IMR-90 (cell line): ENCODE data around the gene REV3L. TPM values are rescaled to one million over a fixed set of nuclear protein-coding genes. Genes with fewer than 3 reads are reported as not detected.

Experiments used
- ATAC-seq: fragments of 200-7000 bp; cut with Tn5 transposase; 2 replicates; pipeline ENCODE4 v1.9.1; 2020; ENCODE audit warnings: low read depth, mild to moderate bottlenecking, moderate library complexity
- BruUV-seq: library from RNA; stranded (reverse); fragments of 400-500 nt; replicated peaks from 2 replicates; lab custom pipeline; 2021; lab: Mats Ljungman, UMichigan
- CTCF ChIA-PET: fragments of 300-600 bp; formaldehyde crosslinking; extraction: SDS; loops from one replicate; lab custom pipeline; 2021; ENCODE audit warnings: antibody characterized with exemption; lab: Yijun Ruan, JAX
- POLR2A ChIA-PET: fragments of 300-600 bp; sonication (Branson Sonifier 250); formaldehyde crosslinking; loops from one replicate; lab custom pipeline; 2022; ENCODE audit warnings: antibody characterized with exemption; ENCODE audit not compliant: unreplicated experiment; lab: Charles Lee
- DNase-seq: peaks from one replicate; pipeline ENCODE4 v3.0.0; 2013
- H2AFZ ChIP-seq: replicated peaks from 2 replicates; pipeline ENCODE3; 2013; ENCODE audit warnings: low read length, mild to moderate bottlenecking; ENCODE audit not compliant: poor library complexity
- H2AK5ac ChIP-seq: 2 replicates; pipeline ENCODE4 v1.6.1; 2013; ENCODE audit warnings: low read depth, low read length, inconsistent platforms
- H2AK9ac ChIP-seq: replicated peaks from 2 replicates; pipeline ENCODE3; 2013; ENCODE audit warnings: mild to moderate bottlenecking, low read depth, low read length, moderate library complexity; ENCODE audit not compliant: poor library complexity
- H2BK120ac ChIP-seq: 2 replicates; pipeline ENCODE4 v1.6.1; 2013; ENCODE audit warnings: low read depth, low read length, inconsistent platforms
- H2BK15ac ChIP-seq: 3 replicates; pipeline ENCODE4 v1.6.1; 2013; ENCODE audit warnings: low read depth, low read length, inconsistent platforms
- H2BK20ac ChIP-seq: 2 replicates; pipeline ENCODE4 v1.6.1; 2013; ENCODE audit warnings: low read depth, mild to moderate bottlenecking, inconsistent platforms, low read length, moderate library complexity
- H2BK5ac ChIP-seq: 2 replicates; pipeline ENCODE4 v1.6.1; 2013; ENCODE audit warnings: mild to moderate bottlenecking, low read depth, low read length, inconsistent platforms; ENCODE audit not compliant: poor library complexity, severe bottlenecking
- H3K14ac ChIP-seq: replicated peaks from 2 replicates; pipeline ENCODE4 v1.6.1; 2013; ENCODE audit warnings: low read depth, low read length, inconsistent platforms
- H3K18ac ChIP-seq: 2 replicates; pipeline ENCODE4 v1.6.1; 2013; ENCODE audit warnings: low read depth, low read length, control low read depth
- H3K23ac ChIP-seq: 2 replicates; pipeline ENCODE4 v1.6.1; 2013; ENCODE audit warnings: low read depth, low read length, inconsistent platforms
- H3K27ac ChIP-seq: 2 replicates; pipeline ENCODE4 v1.5.1; 2013; ENCODE audit warnings: mild to moderate bottlenecking, control low read depth, low read length; ENCODE audit not compliant: insufficient read depth
- H3K27me3 ChIP-seq: 2 replicates; pipeline ENCODE4 v1.6.1; 2013; ENCODE audit warnings: low read length; ENCODE audit not compliant: control insufficient read depth, insufficient read depth
- H3K36me3 ChIP-seq: 2 replicates; pipeline ENCODE4 v1.6.1; 2013; ENCODE audit warnings: low read length, mixed read lengths; ENCODE audit not compliant: control insufficient read depth, insufficient read depth
- H3K4ac ChIP-seq: 2 replicates; pipeline ENCODE4 v1.6.1; 2013; ENCODE audit warnings: low read depth, low read length, inconsistent platforms
- H3K4me1 ChIP-seq: 2 replicates; pipeline ENCODE4 v1.6.1; 2013; ENCODE audit warnings: low read length, mixed read lengths; ENCODE audit not compliant: control insufficient read depth, insufficient read depth
- H3K4me2 ChIP-seq: 2 replicates; pipeline ENCODE4 v1.6.1; 2013; ENCODE audit warnings: low read depth, mild to moderate bottlenecking, control low read depth, low read length, moderate library complexity
- H3K4me3 ChIP-seq: 2 replicates; pipeline ENCODE4 v1.5.1; 2013; ENCODE audit warnings: low read depth, mild to moderate bottlenecking, control low read depth, low read length, moderate library complexity; ENCODE audit not compliant: insufficient read depth
- H3K56ac ChIP-seq: 2 replicates; pipeline ENCODE4 v1.6.1; 2013; ENCODE audit warnings: low read length, inconsistent platforms; ENCODE audit not compliant: insufficient read depth; ENCODE audit errors: extremely low read depth
- H3K79me1 ChIP-seq, 2 experiments: 2 replicates each; pipeline ENCODE4 v1.6.1; 2013; ENCODE audit warnings: low read length in 2 of 2, inconsistent platforms in 1 of 2, low read depth in 1 of 2
- H3K9ac ChIP-seq: 2 replicates; pipeline ENCODE4 v1.6.1; 2013; ENCODE audit warnings: low read depth, low read length, control low read depth
- H3K9me1 ChIP-seq: 2 replicates; pipeline ENCODE4 v1.6.1; 2013; ENCODE audit warnings: low read length, inconsistent platforms; ENCODE audit not compliant: insufficient read depth
- H3K9me3 ChIP-seq: 2 replicates; pipeline ENCODE4 v1.6.1; 2013; ENCODE audit warnings: low read length; ENCODE audit not compliant: control insufficient read depth, insufficient read depth
- H4K20me1 ChIP-seq: 2 replicates; pipeline ENCODE4 v1.6.1; 2013; ENCODE audit warnings: low read length, inconsistent platforms; ENCODE audit not compliant: insufficient read depth
- H4K5ac ChIP-seq: 2 replicates; pipeline ENCODE4 v1.6.1; 2013; ENCODE audit warnings: mild to moderate bottlenecking, low read depth, low read length, control low read depth
- H4K8ac ChIP-seq, 2 experiments: 2 replicates each; pipeline ENCODE4 v1.6.1; 2013; ENCODE audit warnings: low read depth in 2 of 2, low read length in 2 of 2, control low read depth in 1 of 2, inconsistent platforms in 1 of 2
- H4K91ac ChIP-seq: 2 replicates; pipeline ENCODE4 v1.6.1; 2013; ENCODE audit warnings: low read depth, low read length, inconsistent platforms; ENCODE audit not compliant: insufficient read depth
- BHLHE40 ChIP-seq: fragments of 150-350 bp; IDR thresholded peaks from 2 replicates; pipeline ENCODE4 v1.6.1; 2016; ENCODE audit warnings: mild to moderate bottlenecking, low read depth, low read length
- CEBPB ChIP-seq: IDR thresholded peaks from 2 replicates; pipeline ENCODE4 v1.6.1; 2012; ENCODE audit warnings: low read depth, low read length, improper control_type of control experiment
- CHD1 ChIP-seq: IDR thresholded peaks from 2 replicates; pipeline ENCODE4 v1.6.1; 2012; ENCODE audit warnings: low read depth, low read length, improper control_type of control experiment
- MAFK ChIP-seq: IDR thresholded peaks from 2 replicates; pipeline ENCODE4 v1.6.1; 2012; ENCODE audit warnings: low read depth, low read length, improper control_type of control experiment
- MAZ ChIP-seq: IDR thresholded peaks from 2 replicates; pipeline ENCODE4 v1.6.1; 2012; ENCODE audit warnings: low read depth, mild to moderate bottlenecking, low read length, improper control_type of control experiment, moderate library complexity, borderline replicate concordance
- MXI1 ChIP-seq: IDR thresholded peaks from 2 replicates; pipeline ENCODE4 v1.6.1; 2012; ENCODE audit warnings: low read depth, mild to moderate bottlenecking, low read length, moderate library complexity, borderline replicate concordance
- RFX5 ChIP-seq: IDR thresholded peaks from 2 replicates; pipeline ENCODE4 v1.8.0; 2012; ENCODE audit warnings: low read depth, mild to moderate bottlenecking, low read length, moderate library complexity
- WGBS, 2 experiments: methylation state at CpG; one replicate each; pipeline versions ENCODE4 v1.1.5 to v1.1.7; 2013; ENCODE audit warnings: missing lambda C conversion rate in 2 of 2; ENCODE audit not compliant: insufficient read length in 1 of 2; ENCODE audit errors: extremely low coverage in 2 of 2; 5-methylcytosine and 5-hydroxymethylcytosine counted together
- dilution Hi-C: fragments of 300-500 bp; cut with HindIII; formaldehyde crosslinking; loops from one replicate; pipeline ENCODE4 v1.14.3; 2018; ENCODE audit warnings: low sequenced_read_pairs; ENCODE audit not compliant: unreplicated experiment
- in situ Hi-C: fragments of 300-500 bp; cut with MboI; formaldehyde crosslinking; loops from 3 replicates; pipeline ENCODE4 v1.14.3; 2019; ENCODE audit warnings: low sequenced_read_pairs, inconsistent platforms, mixed read lengths
- intact Hi-C: fragments of 100-400 bp; cut with micrococcal nuclease; formaldehyde crosslinking; loops from 2 replicates; pipeline ENCODE4 v1.10.0; 2022
- polyA plus RNA-seq, 3 experiments: library from polyadenylated mRNA; depleted of rRNA; stranded (reverse); fragments of >200 nt; gene quantifications; 2 replicates each; pipeline ENCODE4 v1.2.3, GENCODE V29; 2012; ENCODE audit warnings: low replicate concordance in 1 of 3
- total RNA-seq: library from RNA; depleted of rRNA; stranded (reverse); fragments of >200 nt; gene quantifications from 2 replicates; pipeline ENCODE4 v1.2.3, GENCODE V29; 2012
- TF ChIP-seq, protein P1 (sequence below): fragments of 150-350 bp; IDR thresholded peaks from 2 replicates; pipeline ENCODE4 v1.6.1; 2016; ENCODE audit warnings: low read depth, mild to moderate bottlenecking, low read length, moderate library complexity, borderline replicate concordance

REV3L gene
- total and polyA plus RNA-seq, 2 of the 4 experiments (the other 2 are of a cell fraction) = 7.4 to 15.4 TPM

GRCh38 chr6:111522393-111523020, 39.5 kb upstream of the REV3L start:
- no peaks in the 10 kb centered on the region for H3K36me3 ChIP-seq
- H3K9me1 ChIP-seq = no peaks in the 10 kb centered on the region; the same call in 1 of the 2 replicates
- no peak overlapping the region for H3K27ac ChIP-seq
- H4K8ac ChIP-seq = no peak overlapping the region; a peak in 1 of 4 replicates
- peak overlapping the region; percentile 63; the same call in 1 of the 2 replicates for H2BK120ac ChIP-seq
- no peak overlapping the region for H3K4me2 ChIP-seq
- H3K14ac ChIP-seq = 0 out of 2 replicates have a peak overlapping the region, but pooled peaks have one; percentile 55
- H2BK5ac ChIP-seq = peak overlapping the region; percentile 42
- H3K79me1 ChIP-seq = peaks cover 4 to 16% of the 10 kb centered on the region in 2 experiments; a peak in 3 of 4 replicates
- H3K4me1 ChIP-seq = no peaks in the 10 kb centered on the region; the same call in 1 of the 2 replicates
- in situ Hi-C loops = no loop called here
- WGBS, 2 experiments = 100% methylated on average over 1 of the region's 4 CpGs; no CpG with 5 or more reads in 1 of the 2 experiments
- peak overlapping the region; percentile 63; the same call in 1 of the 2 replicates for H3K18ac ChIP-seq
- ATAC-seq (no peak), DNase-seq (no peak)
- dilution Hi-C loops = no loop called here
- H4K91ac ChIP-seq = peak overlapping the region; percentile 16; the same call in 1 of the 2 replicates
- no peak overlapping the region for H2AK9ac ChIP-seq
- ChIA-PET CTCF (no interaction called here), POLR2A (no interaction called here)
- no peak for TF ChIP-seq MAFK
- TF ChIP-seq RFX5 = no peak
- TF ChIP-seq CHD1 = no peak
- TF ChIP-seq, protein P1, sequence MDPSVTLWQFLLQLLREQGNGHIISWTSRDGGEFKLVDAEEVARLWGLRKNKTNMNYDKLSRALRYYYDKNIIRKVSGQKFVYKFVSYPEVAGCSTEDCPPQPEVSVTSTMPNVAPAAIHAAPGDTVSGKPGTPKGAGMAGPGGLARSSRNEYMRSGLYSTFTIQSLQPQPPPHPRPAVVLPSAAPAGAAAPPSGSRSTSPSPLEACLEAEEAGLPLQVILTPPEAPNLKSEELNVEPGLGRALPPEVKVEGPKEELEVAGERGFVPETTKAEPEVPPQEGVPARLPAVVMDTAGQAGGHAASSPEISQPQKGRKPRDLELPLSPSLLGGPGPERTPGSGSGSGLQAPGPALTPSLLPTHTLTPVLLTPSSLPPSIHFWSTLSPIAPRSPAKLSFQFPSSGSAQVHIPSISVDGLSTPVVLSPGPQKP = no peak
- no peak for TF ChIP-seq CEBPB
- no peak for TF ChIP-seq BHLHE40
- no peak for TF ChIP-seq MAZ
- TF ChIP-seq MXI1 = no peak
- intact Hi-C loops = loop anchor here (5.0 kb wide), 1 partner anchor 35 kb away; no protein-coding TSS in a partner anchor
- no peaks in the 10 kb centered on the region for H3K9me3 ChIP-seq
- peak overlapping the region; percentile 49; the same call in 1 of the 2 replicates for H3K23ac ChIP-seq
- peak overlapping the region; percentile 5; the same call in 1 of the 2 replicates for H4K5ac ChIP-seq
- peak overlapping the region; percentile 38; the same call in 1 of the 2 replicates for H2BK20ac ChIP-seq
- H2AFZ ChIP-seq = no peak overlapping the region
- no TSS peak for BruUV-seq
- no peak overlapping the region for H3K9ac ChIP-seq
- H3K4ac ChIP-seq = peak overlapping the region; percentile 56
- H3K4me3 ChIP-seq = no peak overlapping the region
- no peak overlapping the region for H2AK5ac ChIP-seq
- H2BK15ac ChIP-seq = peak overlapping the region; percentile 23; the same call in 1 of the 3 replicates
- H3K27me3 ChIP-seq = no peaks in the 10 kb centered on the region
- no peaks in the 10 kb centered on the region for H4K20me1 ChIP-seq
- H3K56ac ChIP-seq = no peak overlapping the region
